ENCODE measurements around the gene LRRC73.
A peak's percentile ranks its signal among the peaks of the same experiment; 100 is the strongest.
"Not testable (repeated sequence)": the region's sequence is repeated elsewhere in the genome, so short reads cannot be mapped to it uniquely, and the experiment has no call there.

The LRRC73 gene

DNA sequence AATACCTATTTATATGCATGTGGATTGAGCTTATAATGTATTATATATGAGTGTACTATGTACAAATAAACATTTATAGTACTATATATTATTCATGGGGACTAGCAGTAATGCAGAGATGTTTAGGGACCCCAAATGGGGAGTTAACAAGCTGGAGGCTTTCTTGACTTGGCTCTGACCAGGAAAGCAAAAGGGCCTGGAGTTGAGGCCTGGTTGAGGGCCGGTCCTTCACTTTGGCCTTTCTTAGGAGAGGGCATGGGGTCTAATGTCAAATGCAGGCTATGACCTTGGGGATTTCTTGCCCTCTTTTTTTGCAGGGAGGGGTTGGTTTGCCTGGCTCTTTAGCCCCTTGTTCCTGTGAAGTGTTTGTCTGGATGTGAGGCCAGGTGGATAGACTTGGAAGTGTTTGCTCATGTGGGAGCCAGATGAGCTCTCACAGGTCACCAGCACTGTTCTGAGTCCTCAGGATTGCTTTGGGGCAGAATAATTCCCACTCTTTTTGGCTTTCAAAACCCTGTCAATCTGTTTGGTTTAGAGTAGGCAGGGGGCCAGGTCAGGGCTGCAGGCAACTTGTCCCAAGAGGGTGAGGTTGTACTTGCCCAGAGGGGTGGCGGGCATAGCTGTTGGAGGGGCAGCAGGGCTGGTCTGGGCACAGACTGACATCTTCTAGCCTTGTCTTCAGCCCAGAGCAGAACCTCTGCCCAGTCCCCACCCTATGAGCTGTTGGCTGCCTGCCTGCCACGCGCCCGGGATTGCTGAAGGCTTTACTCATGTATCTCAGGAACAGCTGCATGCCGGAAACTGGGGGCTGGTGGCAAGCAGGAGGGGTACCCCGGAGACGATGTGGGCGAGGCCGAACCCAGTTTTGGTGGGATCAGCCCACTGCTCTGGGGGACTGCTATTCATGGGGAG is 18.1 kb downstream of the LRRC73 start:
- DNase-seq = no peak

DNA sequence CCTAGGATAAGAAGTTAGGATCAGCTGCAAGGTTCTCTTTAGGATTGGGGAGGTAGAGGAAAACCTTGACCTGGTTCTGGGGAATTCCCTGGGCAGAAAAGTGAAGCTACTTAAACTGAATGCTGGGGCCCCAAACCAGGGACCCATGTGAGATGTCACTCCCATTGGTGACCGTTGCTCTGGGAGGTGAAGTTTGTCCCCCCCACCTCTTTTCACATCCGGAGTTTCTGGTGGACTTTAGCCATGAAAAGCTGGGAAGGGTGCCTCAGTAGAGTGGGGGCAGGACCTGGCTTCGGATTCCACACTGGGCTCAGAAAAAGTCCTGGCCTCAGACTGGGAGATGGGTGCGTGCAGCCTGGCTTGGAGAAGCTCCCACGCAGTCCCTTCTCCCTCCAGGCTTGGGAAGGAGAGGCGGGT is 19.6 kb downstream of the LRRC73 start:
- no peak for DNase-seq

DNA sequence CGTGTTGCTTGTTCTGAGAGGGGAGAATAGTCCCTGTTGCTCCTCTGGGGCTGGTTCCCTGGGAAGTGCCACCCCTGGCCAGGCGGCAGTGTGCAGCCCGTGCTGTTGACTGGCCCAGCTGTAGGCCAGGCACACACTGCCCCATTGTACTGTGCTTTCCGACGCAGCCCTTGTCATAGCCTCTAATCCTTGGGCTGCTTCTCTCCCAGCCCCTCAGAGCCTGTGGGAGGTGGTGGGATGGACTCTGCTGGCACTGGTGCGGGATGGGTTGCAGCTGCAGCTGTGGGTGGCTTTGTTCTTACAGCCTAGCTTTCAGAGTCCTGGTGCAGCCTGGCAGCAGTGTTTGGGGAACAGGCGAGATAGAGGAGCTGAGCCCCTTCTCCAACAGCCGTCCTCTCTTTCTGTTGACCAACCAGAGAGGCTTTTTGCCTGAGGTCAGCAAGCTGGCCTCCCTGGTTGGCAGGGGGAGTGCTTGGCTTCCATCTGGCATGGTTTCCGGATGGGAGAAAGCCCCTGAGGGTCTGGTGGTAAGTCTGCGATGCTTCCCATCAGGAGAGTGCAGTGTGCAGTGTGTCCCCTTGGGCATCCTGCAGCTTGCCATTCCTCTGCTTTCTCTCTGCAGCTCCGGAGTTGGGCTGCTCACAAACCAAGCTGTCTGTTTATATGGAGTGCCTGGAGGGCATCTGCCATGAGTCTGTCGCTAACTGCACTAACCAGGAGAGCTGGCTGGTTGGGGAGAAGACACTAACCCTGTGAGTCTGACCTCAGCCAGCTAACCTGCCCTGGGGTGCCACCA is 20.7 kb downstream of the LRRC73 start:
- no peak for DNase-seq

DNA sequence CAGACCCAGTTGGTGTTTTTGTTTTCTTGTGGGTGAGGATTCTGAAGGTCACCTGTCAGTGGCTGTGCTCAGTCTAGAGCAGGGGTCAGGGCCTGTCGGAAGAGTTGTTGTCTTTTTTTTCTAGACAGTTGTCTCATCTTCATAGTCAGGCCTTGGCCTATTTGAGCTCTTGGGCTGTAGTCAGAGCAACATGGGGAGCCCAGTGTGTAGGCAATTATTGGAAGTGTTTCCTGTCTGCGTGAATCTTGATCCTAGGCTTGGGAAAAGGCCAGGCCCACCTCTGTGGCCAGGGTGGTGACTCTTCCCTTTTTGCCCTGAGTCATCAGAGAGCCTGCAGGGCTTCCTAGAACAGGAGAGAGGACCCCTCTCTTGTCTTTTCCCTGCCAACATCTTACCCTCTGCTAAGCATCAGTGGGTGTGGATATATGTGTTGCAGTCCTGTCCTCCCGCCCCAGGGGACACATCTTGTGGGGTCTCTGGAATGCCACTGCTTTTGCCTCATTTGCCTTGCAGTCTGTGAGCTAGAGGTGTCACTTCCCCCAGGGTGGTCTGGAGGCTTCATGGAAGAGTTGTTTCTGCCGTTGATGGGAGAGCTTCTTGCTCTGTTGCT is 21.4 kb downstream of the LRRC73 start:
- DNase-seq = no peak

DNA sequence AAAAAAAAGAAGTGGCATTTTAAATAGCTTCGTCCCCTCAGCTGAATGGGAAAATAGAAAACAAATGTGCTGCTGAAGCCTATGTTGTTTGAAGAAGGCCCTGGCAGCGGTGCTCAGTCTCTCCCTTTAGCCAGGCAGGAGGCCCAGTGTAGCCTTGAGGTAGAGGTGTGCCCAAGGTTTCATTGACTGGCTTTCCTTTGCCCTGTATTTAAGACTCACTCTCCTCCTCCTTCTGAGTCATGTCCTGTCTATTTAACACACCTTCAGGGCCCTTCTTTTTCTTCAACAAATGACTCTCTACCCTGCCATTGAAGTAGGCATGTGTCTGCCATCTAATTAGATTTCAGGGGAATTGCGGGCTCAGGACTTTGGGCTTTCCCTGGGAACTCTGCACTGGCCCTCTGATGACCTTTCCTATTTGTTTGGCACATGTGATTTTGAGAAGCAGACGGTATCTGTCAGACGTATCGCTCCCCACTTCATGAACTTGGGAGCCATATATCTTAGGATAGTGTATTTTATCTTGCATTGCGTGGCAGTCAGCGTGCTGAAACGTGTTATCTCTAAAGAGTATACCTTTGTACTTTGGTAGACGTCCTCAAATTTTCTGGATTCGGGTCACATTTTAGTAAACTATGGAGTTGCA is 28.4 kb downstream of the LRRC73 start:
- no peak for DNase-seq

DNA sequence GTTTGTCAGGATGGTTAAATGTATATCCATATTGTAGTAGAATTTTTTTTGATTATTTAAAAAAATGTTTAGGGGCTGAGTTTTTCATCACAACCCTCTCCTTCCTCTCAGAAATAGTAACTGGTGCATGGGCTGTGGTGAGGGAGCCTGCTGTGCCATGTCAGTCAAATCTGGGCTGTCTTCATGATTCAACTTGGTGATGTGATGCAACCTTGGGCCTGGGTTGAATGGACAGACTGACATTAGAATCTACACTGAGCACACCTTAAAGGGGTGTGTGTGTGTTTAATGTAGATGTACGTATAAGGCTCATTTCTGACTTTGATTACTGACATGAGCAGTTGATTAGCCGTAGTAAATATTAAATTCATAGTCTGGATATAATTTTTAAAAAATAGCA is 29.1 kb downstream of the LRRC73 start:
- no peak for DNase-seq

DNA sequence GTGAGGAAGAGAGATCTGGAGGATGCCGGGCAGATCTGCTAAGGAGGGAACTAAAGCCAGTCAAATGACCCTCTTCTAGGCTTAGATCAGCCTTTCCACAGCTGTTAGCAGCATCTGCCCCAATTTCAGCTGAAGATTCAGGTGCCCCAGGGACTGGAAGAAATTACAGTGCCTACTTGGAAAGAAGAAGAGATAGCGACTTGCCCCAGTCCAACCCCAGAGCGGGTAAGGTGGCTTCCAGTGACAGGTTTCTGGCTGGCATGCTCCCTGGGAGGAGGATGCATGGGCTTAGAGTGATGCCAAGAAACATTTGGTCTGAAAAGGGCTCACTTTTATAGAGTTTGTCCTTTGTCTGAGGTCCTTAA is 32.2 kb downstream of the LRRC73 start:
- DNase-seq = no peak

DNA sequence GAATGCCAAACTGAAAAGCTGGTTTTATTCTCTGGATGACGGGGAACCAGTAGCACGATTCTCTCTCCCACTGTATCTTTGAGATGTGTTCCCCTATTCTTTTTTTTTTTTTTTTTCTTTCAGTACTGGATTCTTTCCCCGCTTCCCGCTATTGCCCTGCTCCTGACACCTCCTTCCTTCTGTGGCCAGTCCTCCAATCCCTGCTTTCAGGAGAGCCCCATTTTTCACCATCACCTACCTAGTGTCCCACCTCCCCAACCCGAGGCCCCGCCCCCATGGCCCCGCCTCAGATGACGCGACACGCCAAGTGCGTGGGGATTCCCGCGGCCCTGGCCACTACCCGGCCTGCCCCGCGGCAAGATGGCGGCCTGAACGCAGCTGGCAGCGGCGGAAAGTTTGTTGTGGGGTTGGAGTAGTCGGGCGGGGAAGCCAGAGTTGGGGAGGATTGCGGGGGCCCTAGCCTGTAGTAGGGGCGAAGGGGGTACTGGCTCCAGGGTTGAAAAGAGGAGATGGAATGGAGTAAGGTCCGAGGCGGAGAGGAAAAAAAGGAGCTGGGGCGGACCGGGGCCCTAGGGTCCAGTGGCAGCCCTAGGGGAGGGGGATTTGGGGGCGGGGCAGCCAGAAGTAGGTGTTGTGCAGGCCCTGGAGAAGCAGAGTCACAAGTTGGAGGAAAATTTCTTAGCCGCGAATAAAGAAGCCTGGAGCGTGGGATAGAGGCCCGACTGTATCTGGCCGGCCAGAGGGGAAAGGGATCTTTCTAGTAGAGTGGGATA is 32.7 kb downstream of the LRRC73 start, which contains the start of gene TJAP1:
Gene TJAP1 (plus strand): TSS at position 336 of the 773 bp plus-strand sequence. CDS start 21,432 bp downstream, outside the sequence.
- peak; percentile 97 to 99 for DNase-seq

DNA sequence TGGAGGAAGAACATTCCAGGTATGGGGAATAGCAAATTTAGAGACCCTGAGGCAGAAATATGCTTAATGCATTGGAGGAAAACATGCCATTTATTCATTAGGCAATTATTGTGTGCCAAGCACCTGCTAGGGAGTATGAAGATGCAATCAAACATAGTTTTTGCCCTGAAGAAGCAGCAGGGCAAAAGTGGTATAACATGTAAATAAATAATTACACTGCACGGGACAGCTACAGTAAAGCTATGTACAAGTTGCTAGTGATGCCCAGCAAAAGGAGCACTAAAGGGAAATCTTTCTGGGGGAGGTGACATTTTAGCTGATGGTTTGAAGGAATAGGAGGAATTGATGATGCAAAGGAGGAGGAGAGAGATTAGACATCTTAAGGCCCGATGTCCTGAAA is 33.4 kb downstream of the LRRC73 start:
- DNase-seq = no peak

DNA sequence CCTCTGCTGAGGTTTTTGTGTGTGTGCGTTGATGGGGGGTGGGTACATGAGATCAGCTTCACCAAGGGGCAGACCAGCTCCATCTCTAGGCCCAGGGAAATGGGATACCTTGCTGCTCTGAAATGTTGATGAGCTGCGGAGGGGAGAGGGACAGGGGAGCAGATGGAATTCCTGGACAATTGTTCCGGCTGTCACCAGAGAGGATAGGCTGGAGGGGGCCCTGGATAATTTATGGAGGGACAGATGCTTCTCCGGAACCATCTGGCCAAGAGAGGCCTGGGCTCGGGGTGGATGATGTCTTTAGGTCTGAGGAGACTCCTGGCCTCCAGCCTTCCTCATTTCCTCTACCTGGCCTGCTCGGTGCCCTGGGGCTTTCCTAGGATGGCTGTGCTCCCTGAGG is 34.6 kb downstream of the LRRC73 start:
- no peak for DNase-seq

DNA sequence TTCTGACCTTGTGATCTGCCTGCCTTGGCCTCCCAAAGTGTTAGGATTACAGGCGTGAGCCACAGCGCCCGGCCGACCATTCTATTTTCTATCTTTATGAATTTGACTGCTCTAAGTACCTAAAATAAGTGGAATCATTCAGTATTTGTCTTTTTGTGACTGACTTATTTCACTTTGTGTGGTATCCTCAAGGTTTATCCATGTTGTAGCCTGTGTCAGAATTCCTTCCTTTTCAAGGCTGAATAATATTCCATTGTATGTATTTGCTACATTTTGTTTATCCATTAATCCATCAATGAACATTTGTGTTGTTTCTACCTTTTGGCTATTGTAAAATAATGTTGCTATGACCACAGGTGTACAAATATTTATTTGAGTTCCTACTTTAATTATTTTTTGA is 37.6 kb downstream of the LRRC73 start:
- no peak for DNase-seq

DNA sequence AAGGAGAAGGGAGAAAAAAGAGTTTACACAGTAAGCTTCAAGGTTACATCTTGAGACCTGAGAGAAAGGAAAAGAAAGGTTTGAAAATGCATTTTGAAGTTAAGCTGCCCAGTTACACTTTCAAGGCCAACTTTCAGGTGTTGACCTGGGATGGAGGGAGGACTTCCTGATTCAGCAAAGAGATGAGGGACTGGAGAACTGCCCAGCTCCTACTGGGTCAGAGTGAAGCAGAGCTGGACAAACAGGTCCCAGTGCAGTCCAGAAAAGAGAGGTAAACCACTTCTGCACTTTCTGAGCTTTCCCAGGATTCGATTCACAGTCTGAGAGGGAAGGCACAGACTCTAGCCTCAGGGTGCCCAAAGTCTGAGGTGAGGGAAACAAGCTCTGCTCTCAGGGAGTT is 38.7 kb downstream of the LRRC73 start:
- no peak for DNase-seq

DNA sequence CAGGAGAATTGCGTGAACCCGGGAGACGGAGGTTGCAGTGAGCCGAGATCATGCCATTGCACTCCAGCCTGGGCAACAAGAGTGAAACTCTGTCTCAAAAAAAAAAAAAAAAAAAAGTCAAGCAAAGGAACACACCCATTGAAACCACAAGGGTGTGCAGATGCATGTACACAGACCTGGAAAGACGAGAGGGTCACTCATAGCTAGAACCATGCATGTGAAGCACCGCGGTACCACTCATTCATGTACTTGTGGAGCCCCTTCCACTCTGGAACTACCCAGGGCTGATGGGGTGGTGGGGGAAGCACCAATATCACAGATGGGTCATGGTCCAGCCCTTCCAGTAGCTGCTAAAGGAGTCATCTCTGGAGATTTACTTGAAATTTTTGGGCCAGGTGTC is 40.2 kb downstream of the LRRC73 start:
- no peak for DNase-seq

DNA sequence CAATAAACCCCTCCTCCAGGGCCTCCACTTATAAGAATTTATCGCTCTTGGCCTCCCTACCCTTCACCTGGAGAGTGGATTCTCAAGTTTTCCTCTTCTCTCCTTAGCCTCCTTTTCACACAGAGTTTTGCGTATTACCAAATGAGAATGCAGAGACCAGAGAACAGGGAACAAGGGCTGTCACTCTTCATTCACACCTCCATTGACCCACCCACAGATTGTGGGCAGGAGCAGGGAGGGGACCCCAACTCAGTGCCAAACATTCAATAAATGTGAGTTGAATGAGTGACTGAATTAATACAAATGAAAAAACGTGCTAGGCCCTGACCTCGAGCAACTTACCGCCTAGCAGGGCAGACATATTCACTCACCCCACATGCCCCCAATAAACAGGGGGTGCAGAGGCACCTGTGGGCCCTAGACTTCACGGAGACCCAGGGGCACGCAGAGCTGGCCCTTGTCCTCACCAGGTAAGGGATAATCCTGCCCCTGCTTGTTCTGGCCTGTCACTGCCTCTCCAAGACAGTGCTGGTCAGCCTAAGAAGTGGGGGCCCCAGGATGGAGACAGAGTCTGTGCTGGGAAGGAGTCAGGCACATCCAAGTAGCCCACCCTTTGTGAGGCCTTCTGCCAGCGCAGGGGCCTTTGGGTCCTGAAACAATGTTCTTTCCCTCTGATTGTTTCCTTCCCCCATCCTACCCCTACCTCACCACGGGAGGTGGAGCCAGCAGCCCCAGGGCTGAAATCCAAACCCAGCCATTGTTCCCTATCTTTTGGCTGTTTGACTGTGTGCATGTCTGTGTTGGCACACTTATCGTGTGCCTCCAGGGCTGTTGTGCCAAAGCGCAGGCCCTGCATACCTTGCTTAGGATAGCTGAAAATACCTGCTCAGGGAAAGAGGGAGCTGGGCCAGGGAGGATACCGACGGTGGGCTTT is 41.1 kb downstream of the LRRC73 start:
- no peak for DNase-seq

DNA sequence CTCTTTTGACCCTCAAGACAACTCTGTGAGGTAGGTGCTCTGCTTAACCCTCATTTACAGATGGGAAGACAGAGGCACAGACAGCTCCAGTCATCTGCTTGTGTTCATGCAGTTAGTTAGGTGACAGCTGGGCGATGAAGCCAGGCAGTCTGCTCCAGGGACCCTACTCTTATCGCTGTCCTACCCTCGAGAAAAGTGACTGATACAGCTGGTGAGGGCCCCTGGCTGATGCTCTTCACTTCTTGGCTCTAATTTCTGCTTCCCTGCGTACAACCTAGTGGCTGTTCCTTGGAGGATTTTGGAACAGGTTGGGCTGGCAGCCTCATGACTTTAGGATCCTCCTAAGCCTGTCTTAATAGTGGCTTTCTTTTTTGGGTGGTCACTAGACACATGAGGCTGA is 41.9 kb downstream of the LRRC73 start:
- no peak for DNase-seq

DNA sequence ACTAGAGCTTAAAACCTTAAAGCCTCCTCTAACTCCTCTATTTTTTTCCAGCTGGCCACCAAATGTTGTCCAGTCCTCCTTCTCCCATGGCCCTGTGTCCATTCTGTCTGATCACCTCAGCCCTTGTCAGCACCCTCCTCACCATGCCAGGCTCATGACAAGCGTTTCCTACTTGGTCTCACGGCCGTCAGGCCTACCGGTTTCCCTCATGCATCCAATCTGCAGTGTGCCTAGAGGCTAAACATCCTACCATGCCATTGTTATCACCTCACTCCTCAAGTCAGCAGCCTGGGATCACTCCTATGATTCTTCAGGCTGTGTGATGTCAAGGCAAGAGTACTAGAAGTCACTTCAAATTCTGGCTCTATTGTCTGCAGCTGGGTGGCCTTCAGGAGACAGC is 42.4 kb downstream of the LRRC73 start:
- DNase-seq = no peak

DNA sequence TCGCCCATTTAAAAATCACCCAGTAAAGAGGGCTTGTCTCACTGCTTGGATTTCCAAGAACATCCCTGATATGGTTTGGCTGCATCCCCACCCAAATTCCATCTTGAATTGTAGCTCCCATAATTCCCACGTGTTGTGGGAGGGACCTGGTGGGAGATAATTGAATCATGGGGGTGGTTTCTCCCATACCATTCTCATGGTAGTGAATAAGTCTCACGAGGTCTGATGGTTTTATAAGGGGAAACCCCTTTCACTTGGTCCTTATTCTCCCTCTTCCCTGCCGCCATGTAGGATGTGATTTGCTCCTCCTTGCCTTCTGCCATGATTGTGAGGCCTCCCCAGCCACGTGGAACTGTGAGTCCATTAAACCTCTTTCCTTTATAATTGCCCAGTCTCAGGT is 42.9 kb downstream of the LRRC73 start:
- not testable (repeated sequence) for DNase-seq

DNA sequence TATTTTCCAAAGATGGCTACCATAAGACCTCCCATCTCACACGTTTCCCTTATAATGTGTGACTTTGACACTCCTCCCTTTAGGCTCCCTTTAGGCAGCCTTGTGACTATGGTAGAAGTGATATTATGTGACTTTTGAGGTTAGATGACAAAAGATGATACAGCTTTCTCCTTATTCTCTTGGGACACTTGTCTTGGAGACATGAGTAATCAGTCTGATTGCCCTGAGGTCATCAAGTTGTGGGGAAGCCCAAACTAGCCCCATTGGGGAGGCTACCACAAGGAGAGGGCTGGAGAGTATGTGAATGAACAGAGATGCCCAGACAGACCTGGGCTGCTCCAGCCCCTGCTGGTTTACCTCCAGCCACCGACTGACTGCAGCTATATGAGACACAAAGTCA is 44.2 kb downstream of the LRRC73 start:
- DNase-seq = no peak

DNA sequence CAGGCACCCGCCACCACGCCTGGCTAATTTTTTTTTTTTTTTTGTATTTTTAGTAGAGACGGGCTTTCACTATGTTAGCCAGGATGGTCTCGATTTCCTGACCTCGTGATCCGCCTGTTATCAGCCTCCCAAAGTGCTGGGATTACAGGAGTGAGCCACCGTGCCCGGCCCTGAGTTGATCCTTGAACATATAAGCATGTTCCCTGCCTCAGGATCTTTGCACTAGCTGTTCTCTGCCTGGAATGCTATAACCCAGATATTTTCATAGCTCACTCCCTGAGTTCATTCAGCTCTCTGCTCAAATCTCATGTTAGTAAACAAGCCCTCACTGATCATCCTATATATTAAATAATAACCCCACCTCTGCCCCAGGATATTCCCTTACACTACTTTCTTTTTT is 45.8 kb downstream of the LRRC73 start:
- DNase-seq = no peak

DNA sequence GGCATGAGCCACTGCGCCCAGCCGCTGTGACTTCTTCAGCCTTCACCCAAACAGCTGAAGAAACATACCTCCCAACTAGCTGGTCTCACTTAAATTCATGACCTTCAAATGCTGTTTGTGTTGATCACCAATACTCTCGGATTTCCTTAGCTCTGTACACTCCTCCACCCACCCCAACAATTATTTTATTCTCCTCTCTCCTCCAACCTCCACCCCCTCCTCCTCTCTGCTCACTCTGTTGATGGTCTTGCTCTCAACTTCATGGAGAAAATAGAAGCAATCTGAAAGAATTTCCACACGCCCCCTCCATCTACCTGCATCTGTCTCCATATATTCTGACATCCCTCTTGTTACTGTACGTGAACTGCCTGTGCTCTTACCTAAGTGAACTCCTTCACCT is 48.2 kb downstream of the LRRC73 start:
- DNase-seq = no peak

DNA sequence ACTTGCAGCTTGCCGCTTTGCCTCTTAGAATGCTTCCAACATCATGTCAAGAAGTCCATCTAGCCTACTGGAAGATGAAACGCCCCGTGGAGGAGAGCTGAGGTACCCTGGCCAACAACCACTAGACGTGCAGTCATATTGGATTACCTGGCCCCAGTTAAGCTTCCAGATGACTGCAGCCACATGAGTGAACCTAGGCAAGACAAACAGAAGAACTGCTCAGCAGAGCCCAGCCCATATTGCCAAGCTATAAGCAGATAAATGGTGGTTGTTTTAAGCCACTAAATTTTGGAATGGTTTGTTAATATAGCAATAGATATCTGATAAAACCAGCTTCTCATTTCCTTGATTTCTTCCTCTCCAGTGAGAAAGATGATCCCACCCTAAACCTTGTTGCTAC is 50.1 kb downstream of the LRRC73 start:
- DNase-seq = no peak
